KG1 (cell line): ENCODE results near the gene MYCBPAP.

Experiments
- DNase-seq: peaks from one replicate; lab custom pipeline; 2025; lab: John Stamatoyannopoulos, UW

MYCBPAP gene

DNA sequence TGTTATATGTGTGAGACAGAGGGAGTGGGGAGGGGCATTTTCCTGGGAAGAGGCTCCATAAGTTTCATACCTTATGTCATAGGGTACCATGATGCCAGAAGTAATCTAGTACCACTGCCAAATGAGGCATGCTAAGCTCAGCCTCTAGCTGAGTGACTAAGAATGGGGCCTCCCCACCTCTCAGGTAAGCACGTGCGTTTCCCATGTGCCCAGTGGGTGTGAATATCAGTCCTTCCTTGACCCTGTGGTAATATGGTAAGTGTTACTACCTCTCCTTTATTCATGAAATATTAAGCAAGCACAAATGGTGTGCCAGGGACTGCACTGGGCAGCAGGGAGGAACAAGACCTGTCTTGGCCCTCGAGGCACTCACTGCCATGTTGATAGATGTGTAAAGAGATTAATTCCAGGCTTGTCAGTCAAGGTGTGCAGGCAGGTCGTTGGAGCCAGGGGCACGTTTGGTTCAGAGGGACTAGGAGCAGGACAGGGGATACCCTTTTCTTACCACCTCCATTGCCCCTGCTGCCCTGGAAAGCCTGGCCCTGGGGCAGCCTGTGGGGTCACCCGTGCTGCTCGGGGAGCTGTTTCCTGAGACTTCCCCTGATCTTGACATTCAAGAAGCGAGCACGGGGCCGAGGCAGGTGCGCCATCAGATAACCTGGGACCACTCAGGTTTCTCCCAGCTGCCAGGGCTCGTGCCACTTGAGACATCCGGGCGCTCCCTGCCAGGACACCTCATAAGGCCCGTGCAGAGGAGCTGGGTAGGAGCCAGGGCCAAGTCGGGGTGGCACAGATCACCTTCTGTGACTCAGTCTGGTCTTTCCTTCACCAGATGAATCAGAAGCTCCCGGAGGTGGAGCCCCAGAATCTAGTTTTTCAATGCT, 20.8 kb upstream of the MYCBPAP start:
- no peak for DNase-seq

DNA sequence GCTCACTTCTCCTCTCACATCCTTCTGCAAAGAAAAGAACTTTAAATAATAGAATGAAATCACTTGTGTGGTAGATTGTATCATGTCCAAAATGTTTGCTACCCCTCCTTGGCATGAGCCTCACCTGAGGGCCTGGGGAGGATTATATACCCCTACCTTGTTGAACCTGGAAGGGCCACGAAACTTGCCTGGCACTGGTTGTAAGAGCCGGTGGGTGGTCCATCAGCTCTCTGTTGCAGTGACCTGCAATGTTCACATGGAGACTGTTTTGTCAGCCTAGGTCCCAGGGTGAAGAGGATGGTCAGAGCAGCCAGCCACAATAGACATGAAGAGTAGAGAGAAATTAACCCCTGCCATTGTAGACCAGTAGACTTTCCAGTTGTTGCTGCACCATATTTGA, 19.4 kb upstream of the MYCBPAP start:
- no peak for DNase-seq

GRCh38 chr17:50491505-50491904, 16.7 kb upstream of the MYCBPAP start:
- no peak for DNase-seq

- DNase-seq: no peak
These were observed 16.0 kb upstream of the MYCBPAP start for GRCh38 chr17:50492214-50492613.

GRCh38 chr17:50493744-50494143, 14.5 kb upstream of the MYCBPAP start:
- DNase-seq: no peak

DNA sequence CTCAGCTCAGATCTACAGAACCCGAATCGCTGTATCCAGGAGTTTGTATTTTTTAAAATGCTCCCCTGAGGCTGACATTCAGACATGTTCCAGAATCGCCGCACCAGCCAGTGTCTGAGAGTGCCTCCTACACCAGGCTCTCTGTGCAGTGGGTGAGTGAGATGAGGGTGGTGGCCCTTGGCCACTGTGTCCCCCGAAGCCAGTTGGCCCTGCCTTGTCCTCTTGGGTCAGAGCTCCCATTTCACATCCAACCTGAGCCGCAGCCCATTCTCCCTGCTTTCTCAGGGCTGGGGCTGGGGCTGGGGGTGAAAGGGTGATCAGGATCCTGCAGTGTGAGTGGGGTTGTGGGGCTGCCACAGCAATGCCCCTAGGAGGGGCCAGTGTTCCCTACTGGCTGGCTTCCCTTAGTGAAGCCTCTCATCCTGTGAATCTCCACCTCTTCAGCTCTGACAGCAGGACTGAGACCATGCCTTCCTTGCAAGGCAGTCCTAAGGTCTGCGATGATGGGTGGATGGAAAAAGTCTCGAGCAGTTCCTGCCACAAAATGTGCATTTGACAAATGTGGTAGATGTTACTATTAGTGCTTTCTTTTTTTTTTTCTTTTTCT, 12.9 kb upstream of the MYCBPAP start:
- no peak for DNase-seq

GRCh38 chr17:50495918-50496317, 12.3 kb upstream of the MYCBPAP start:
- no peak for DNase-seq

DNA sequence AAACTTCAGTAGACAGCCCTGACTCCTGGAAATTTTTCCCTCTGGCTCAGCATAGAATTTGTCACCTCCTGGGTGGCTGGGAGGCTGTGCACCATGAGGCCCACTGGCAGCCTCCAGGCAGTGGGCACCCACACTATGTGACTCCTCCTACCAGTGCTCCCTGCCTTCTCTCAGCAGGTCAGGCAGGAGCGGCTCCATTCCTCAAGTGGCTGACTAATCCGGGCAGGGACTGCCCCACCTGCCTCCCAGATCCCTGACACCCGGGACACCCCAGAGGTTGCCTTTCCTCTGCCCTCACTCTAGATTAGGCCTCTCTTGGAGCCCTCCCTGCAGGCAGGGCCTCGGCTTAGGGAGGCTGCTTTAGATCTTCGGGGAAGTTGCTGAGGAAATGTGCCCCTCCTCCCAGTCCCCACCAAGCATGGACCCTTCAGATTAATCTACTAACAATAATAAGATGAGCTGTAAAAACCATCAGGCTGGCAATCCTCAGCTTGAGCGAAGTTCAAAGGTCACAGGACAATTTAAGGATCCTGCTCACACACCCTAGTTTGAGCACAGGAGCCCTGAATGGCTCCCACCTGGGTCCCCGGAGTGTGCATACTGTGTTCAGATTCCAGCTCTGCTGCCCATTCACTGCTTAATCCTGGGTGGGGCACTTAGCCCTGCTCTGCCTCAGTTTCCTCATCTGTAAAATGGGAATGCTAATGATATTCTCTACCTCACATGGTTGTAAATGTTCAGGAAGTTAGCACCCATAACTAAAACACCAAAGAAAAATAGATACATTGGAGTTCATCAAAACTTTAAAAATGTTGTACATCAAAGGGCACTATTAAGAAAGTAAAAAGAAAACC, 10.0 kb upstream of the MYCBPAP start:
- no peak for DNase-seq

DNA sequence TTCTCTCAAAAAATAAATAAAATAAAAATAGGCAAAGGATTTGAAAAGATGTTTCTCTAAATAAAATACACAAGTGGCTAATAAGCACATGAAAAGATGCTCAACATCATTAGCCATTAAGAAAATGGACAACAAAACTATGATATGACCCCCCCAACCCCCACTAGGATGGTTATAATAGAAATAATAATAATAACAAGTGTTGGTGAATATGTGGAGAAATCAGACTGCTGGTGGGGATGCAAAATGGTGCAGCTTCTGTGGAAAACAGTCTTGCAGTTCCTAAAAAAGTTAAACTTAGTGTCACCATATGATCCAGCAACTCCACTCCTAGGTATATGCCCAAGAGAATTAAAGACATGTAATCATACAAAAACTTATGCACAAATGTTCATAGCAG, 9.0 kb upstream of the MYCBPAP start:
- DNase-seq: no peak

GRCh38 chr17:50499721-50500120, 8.5 kb upstream of the MYCBPAP start:
- no peak for DNase-seq

- DNase-seq: no peak
These were observed 7.2 kb upstream of the MYCBPAP start for GRCh38 chr17:50501054-50501453.

DNA sequence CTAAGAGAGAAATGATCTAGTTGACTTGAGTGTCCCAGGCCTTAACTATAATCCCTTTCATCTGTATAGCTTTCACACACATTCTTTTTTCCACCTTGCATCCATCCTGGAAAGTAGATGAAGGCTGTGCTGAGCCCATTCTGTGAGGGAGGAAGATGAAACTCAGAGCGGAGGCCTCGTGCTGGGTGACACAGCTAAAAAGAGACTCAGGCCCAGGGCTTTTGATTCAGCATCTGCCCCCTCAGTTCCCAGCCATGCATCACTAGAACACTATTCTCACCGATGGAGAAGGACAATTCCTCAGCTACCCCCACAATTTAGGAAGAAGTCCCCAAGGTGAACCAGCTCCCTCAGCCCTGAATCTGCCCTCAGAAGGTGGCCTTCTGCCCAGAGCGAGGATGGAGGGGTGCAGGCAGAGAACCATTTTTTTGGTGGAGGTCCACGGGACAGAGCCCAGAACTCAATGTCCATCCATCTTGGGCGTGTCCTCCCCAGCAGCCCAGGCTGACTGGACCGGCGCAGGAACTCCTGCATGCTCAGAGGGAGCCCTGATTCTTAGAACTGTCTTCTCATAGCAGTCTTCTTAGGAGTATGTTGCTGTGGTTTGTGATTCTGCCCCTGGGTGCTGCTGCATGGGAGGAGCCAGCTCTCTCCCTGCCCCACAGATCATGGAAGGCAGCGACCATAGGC, 5.8 kb upstream of the MYCBPAP start:
- DNase-seq: no peak

- no peak for DNase-seq
These were observed 2.6 kb upstream of the MYCBPAP start for GRCh38 chr17:50505591-50506130.

- DNase-seq: no peak
These were observed 1.9 kb upstream of the MYCBPAP start for GRCh38 chr17:50506298-50506697.

- DNase-seq: no peak
These were observed 578 bp downstream of the MYCBPAP start for GRCh38 chr17:50508573-50509460.

DNA sequence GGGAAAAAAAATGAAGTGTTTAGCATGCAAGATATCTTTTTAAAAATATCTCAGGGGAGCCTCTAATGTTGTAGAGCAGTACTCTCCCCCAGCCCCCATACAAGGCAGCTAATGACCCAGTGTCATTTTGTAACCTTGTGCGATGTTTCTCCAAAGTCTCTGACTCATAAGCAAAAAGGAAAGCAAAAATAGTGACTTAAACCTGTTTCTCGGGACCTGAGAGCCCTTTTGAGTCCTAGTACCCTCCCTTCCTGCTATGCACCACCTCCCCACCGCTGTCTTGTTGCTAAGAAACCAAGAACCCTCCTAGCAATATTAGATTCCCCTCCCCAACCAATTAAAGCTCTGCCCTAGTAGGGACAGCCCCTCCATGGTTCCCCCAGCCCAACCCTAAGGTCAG, 2.8 kb downstream of the MYCBPAP start:
- no peak for DNase-seq

GRCh38 chr17:50513495-50513894, 5.3 kb downstream of the MYCBPAP start:
- no peak for DNase-seq

DNA sequence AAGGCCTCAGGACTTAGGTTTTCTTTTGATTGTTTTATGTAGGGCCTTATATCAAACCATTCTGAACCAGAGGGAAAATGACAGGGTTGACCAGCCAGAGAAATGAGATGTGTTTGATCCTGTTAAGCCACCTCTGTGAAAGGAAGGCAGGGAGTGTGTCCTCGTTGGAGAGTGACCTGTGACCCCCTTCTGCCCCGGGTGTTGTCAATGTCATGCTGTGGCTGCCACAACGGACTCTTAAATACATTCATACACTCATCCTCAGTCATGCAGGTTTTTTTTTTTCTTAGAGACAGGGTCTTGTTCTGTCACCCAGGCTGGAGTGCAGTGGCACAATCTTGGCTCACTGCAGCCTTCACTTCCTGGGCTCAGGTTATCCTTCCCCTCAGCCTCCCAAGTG, 6.1 kb downstream of the MYCBPAP start:
- no peak for DNase-seq

DNA sequence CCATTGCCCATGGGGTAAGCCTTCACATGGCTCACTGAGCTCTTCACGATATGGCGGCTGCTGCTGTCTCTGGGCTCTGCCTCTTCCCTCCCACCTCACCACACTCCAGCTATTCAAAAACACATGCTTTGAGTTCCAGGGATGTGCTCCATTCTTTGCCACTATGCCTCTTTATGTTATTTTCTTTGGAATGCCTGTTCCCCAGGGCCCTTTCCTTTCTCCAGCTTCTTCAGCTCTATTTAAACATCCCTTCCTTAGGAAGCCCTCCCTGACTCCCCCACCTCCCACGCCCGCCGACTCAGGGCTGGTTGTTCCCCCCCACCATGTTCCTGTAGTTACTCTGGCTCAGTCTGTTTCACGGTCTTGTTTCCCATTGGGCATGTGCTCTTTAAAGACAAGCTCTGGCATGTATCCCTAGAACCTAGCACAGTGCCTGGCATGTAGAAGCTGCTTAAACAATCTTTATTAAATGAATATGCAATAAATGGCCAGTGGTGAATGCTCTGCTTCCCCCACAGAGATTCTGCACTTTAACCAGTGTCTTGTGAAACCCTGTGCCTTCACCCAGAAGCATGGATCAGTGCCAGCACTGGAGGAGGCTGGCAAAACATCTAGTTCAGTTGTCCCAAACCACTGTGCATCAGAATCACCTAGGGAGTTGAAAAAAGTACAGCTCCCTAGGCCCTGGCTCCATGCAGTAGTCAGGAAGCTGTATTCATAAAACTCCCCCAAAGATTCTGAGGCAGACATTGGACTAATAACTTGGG, 6.9 kb downstream of the MYCBPAP start:
- DNase-seq: no peak

DNA sequence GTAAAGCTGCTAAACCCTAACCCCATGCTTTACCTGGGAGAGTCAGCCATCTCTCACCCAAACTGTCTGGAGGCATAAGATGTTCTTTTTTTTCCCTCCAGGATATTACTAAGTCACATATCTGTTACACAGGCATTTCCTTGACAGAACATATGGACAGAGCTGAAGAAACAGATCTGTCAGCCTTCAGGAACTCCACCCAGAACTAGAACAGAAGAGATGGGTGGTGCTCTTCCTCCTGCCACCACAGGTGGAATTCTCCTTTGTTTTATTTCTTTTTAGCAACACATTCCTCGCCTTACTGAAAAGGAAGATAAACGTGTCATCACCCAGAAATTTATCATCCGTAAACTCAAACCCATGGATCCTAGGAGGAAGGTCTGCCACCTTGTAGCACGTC, 8.8 kb downstream of the MYCBPAP start:
- DNase-seq: no peak
